NCI-H1417 (cell line): ENCODE measurements around the gene HINT1.
"Not testable (repeated sequence)": the region's sequence is repeated elsewhere in the genome, so short reads cannot be mapped to it uniquely, and the experiment has no call there.

Experiments used
- DNase-seq, 3 experiments: peaks; one replicate each; lab custom pipeline; 2025; lab: John Stamatoyannopoulos, UW

The HINT1 gene

GRCh38 chr5:131165119-131165727, at the start of gene HINT1:
Gene HINT1, minus strand, starts transcription at chr5:131165256. Its CDS starts 51 bp downstream, at chr5:131165205.
- peak; percentile 87 to 92 (median 91) for DNase-seq

- DNase-seq: no peak
These were observed 49.7 kb upstream of the HINT1 start for GRCh38 chr5:131214609-131215227.

GRCh38 chr5:131212471-131213021, 47.5 kb upstream of the HINT1 start:
- no peak for DNase-seq

- no peak for DNase-seq
These were observed 46.6 kb upstream of the HINT1 start for GRCh38 chr5:131211669-131212068.

- DNase-seq: no peak
These were observed 45.1 kb upstream of the HINT1 start for GRCh38 chr5:131210151-131210510.

- DNase-seq: peak; percentile 20 to 65 (median 41)
These were observed 44.6 kb upstream of the HINT1 start for GRCh38 chr5:131209506-131210150.

- DNase-seq: no peak
These were observed 44.1 kb upstream of the HINT1 start for GRCh38 chr5:131209175-131209505.

GRCh38 chr5:131206772-131207171, 41.7 kb upstream of the HINT1 start:
- DNase-seq: no peak

GRCh38 chr5:131206061-131206460, 41.0 kb upstream of the HINT1 start:
- no peak for DNase-seq

GRCh38 chr5:131204964-131205363, 39.9 kb upstream of the HINT1 start:
- no peak for DNase-seq

GRCh38 chr5:131200560-131200959, 35.5 kb upstream of the HINT1 start:
- no peak for DNase-seq

- no peak for DNase-seq
These were observed 33.6 kb upstream of the HINT1 start for GRCh38 chr5:131198625-131199024.

- no peak for DNase-seq
These were observed 31.3 kb upstream of the HINT1 start for GRCh38 chr5:131196331-131196730.

GRCh38 chr5:131195696-131196095, 30.6 kb upstream of the HINT1 start:
- no peak for DNase-seq

GRCh38 chr5:131194725-131195124, 29.7 kb upstream of the HINT1 start:
- no peak for DNase-seq

GRCh38 chr5:131193897-131194296, 28.8 kb upstream of the HINT1 start:
- not testable (repeated sequence) for DNase-seq

GRCh38 chr5:131193106-131193505, 28.1 kb upstream of the HINT1 start:
- no peak for DNase-seq

- DNase-seq: peak in 1 of 3 experiments; percentile 36
These were observed 21.7 kb upstream of the HINT1 start for GRCh38 chr5:131186561-131187256.

GRCh38 chr5:131185523-131186104, 20.6 kb upstream of the HINT1 start:
- no peak for DNase-seq

GRCh38 chr5:131182839-131183238, 17.8 kb upstream of the HINT1 start:
- no peak for DNase-seq

GRCh38 chr5:131180407-131180806, 15.4 kb upstream of the HINT1 start:
- no peak for DNase-seq

GRCh38 chr5:131171276-131171810, 6.3 kb upstream of the HINT1 start:
- DNase-seq: peak; percentile 20 to 60 (median 35)
